ENCODE data around the gene PICK1. TPM values are rescaled to one million over a fixed set of nuclear protein-coding genes. Genes with fewer than 3 reads are reported as not detected.
"Not testable (repeated sequence)": the region's sequence is repeated elsewhere in the genome, so short reads cannot be mapped to it uniquely, and the experiment has no call there.

Gene PICK1
- total and polyA plus RNA-seq, 2 donors (not counting 3 experiments of a cell fraction or from before 2014, with no cell fraction given), result 18.0 to 20.8 TPM

DNA sequence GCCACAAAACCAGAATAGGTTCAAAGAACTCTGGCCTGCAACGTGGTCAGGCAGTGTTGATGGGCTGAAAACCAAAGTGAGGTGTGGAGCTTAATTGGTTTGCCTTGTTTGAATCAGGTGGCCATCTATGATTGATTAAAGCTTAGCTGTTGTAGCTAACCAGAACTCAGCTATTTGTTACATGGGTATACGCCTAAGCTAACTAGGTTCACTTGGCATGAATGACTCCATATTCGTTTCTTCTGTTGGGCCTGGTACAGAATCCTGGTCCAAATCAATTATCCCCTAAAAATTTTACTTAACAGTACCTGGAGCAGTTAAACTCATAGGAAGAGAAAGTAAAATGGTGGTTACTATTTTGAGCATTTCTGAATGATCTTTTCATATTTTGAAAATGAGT lies 61.0 kb downstream of the PICK1 start:
- H3K36me3 ChIP-seq (ENCODE audit: control insufficient read depth in 2 of 2, extremely low read depth in 1 of 2, insufficient read depth in 2 of 2, low read length in 2 of 2), result no peaks in the 10 kb centered on the region
- no peaks in the 10 kb centered on the region for H3K27me3 ChIP-seq (ENCODE audit: control insufficient read depth in 2 of 2, insufficient read depth in 2 of 2, low read length in 2 of 2)
- dilution Hi-C loops (cut with MboI; ENCODE audit: extremely low pct_ligation_motif_present, low sequenced_read_pairs), result no loop called here
- no peaks in the 10 kb centered on the region for H3K4me1 ChIP-seq (ENCODE audit: control insufficient read depth, extremely low read depth, insufficient read depth, low read length)
- BruUV-seq (replicated peaks), result no TSS peak
- no peaks in the 10 kb centered on the region for H3K9me1 ChIP-seq (replicated peaks; ENCODE audit: control insufficient read depth, extremely low read depth, insufficient read depth, low read length)
- intact Hi-C loops (cut with micrococcal nuclease), result no loop called here
- no peak for DNase-seq (ENCODE audit: low read depth, low spot score)
- TF ChIP-seq FOS (IDR thresholded peaks at IDR 0.05; ENCODE audit: borderline replicate concordance, insufficient read depth, low read length) (no peak), EZH2 (IDR thresholded peaks at IDR 0.05; ENCODE audit: borderline replicate concordance, low read depth, low read length, severe bottlenecking) (no peak), CTCF (IDR thresholded peaks at IDR 0.05; ENCODE audit: extremely low read depth in 1 of 2, insufficient read depth in 1 of 2, low read depth in 1 of 2, low read length in 2 of 2) (no peak), GATA2 (IDR thresholded peaks at IDR 0.05; ENCODE audit: insufficient read depth, insufficient read length, low read depth, low read length) (no peak), JUN (IDR thresholded peaks at IDR 0.05; ENCODE audit: borderline replicate concordance, insufficient read depth, insufficient read length, low read depth) (no peak), MAX (IDR thresholded peaks at IDR 0.05; ENCODE audit: insufficient read depth, insufficient read length) (no peak), POLR2AphosphoS5 (IDR thresholded peaks at IDR 0.05; ENCODE audit: insufficient read depth, low read depth, low read length) (no peak), MYC (IDR thresholded peaks at IDR 0.05; ENCODE audit: low read depth, low read length) (no peak), POLR2A (IDR thresholded peaks at IDR 0.05; ENCODE audit: low read depth, low read length) (no peak)
- ChIA-PET POLR2A (no interaction called here), CTCF (interaction anchor here (1.3 to 1.4 kb wide), 2 partner anchors 40 to 66 kb away, joined by 3 read pairs; no protein-coding TSS in a partner anchor)
- no peak overlapping the region for H3K4me3 ChIP-seq (replicated peaks in 1 of 3; ENCODE audit: insufficient read depth in 1 of 3, low read depth in 1 of 3, low read length in 3 of 3)
- no peak overlapping the region for H2AFZ ChIP-seq (ENCODE audit: low read depth, low read length)
- no peak overlapping the region for H3K9ac ChIP-seq (replicated peaks; ENCODE audit: extremely low read depth, insufficient read depth, low read length)
- no peaks in the 10 kb centered on the region for H3K79me2 ChIP-seq (ENCODE audit: control insufficient read depth, insufficient read depth, low read length)
- H3K27ac ChIP-seq (ENCODE audit: insufficient read depth, low read depth, low read length), result no peak overlapping the region
- no peak overlapping the region for H3K4me2 ChIP-seq (ENCODE audit: insufficient read depth, low read length)
- H3K9me3 ChIP-seq (replicated peaks; ENCODE audit: control insufficient read depth, insufficient read depth, low read length), result no peaks in the 10 kb centered on the region
- H4K20me1 ChIP-seq (replicated peaks; ENCODE audit: control insufficient read depth, extremely low read depth, insufficient read depth, low read length), result no peaks in the 10 kb centered on the region
- no peak for FAIRE-seq

GRCh38 chr22:38118747-38119146 lies 61.5 kb downstream of the PICK1 start:
- H3K9me1 ChIP-seq (replicated peaks; ENCODE audit: control insufficient read depth, extremely low read depth, insufficient read depth, low read length), result not testable (repeated sequence)

More at GRCh38 chr22:38118747-38119146, 61.5 kb downstream of the PICK1 start:
- H3K27ac ChIP-seq (ENCODE audit: insufficient read depth, low read depth, low read length); H3K79me2 ChIP-seq (ENCODE audit: control insufficient read depth, insufficient read depth, low read length); BruUV-seq (replicated peaks); POLR2A ChIA-PET; H4K20me1 ChIP-seq (replicated peaks; ENCODE audit: control insufficient read depth, extremely low read depth, insufficient read depth, low read length); H3K4me3 ChIP-seq (replicated peaks in 1 of 3; ENCODE audit: insufficient read depth in 1 of 3, low read depth in 1 of 3, low read length in 3 of 3); H3K4me2 ChIP-seq (ENCODE audit: insufficient read depth, low read length); FAIRE-seq; H3K4me1 ChIP-seq (ENCODE audit: control insufficient read depth, extremely low read depth, insufficient read depth, low read length); H3K9ac ChIP-seq (replicated peaks; ENCODE audit: extremely low read depth, insufficient read depth, low read length); intact Hi-C loops (cut with micrococcal nuclease); dilution Hi-C loops (cut with MboI; ENCODE audit: extremely low pct_ligation_motif_present, low sequenced_read_pairs); H3K36me3 ChIP-seq (ENCODE audit: control insufficient read depth in 2 of 2, extremely low read depth in 1 of 2, insufficient read depth in 2 of 2, low read length in 2 of 2); H3K27me3 ChIP-seq (ENCODE audit: control insufficient read depth in 2 of 2, insufficient read depth in 2 of 2, low read length in 2 of 2); H2AFZ ChIP-seq (ENCODE audit: low read depth, low read length); DNase-seq (ENCODE audit: low read depth, low spot score); H3K9me3 ChIP-seq (replicated peaks; ENCODE audit: control insufficient read depth, insufficient read depth, low read length): not testable (repeated sequence)
- CTCF ChIA-PET, result interaction anchor here (1.3 to 1.4 kb wide), 2 partner anchors 41 to 66 kb away, joined by 3 read pairs; no protein-coding TSS in a partner anchor
